K562 (cell line): ENCODE data around the gene TSR3. TPM values are rescaled to one million over a fixed set of nuclear protein-coding genes. Genes with fewer than 3 reads are reported as not detected.

ENCODE experiments used
- ATAC-seq: fragments of 200-7000 bp; cut with Tn5 transposase; 3 replicates; pipeline ENCODE4 v1.9.1; 2020; ENCODE audit warnings: moderate library complexity
- BruUV-seq: library from RNA; stranded (reverse); fragments of 400-500 nt; replicated peaks from 2 replicates; lab custom pipeline; 2021; lab: Mats Ljungman, UMichigan
- CTCF ChIA-PET: fragments of 300-600 bp; formaldehyde crosslinking; extraction: SDS; loops from one replicate; lab custom pipeline; 2021; ENCODE audit warnings: low intra/inter-chr PET ratio; lab: Yijun Ruan, JAX
- POLR2A ChIA-PET: fragments of 300-600, 350-650 bp; sonication (Branson Sonifier 250); formaldehyde crosslinking; extraction: SDS; loops from one replicate; lab custom pipeline; 2021; ENCODE audit warnings: antibody characterized with exemption, inconsistent platforms; lab: Yijun Ruan, JAX
- DNase-seq, 4 experiments: peaks; one replicate each; pipeline versions ENCODE4 v3.0.0 to v3.0.0-alpha.2; 2011 to 2018; ENCODE audit warnings: low spot score in 3 of 4, mixed read lengths in 3 of 4; ENCODE audit errors: extremely low read depth in 1 of 4
- FAIRE-seq: peaks from 2 replicates; lab custom pipeline; 2011; peaks lifted over from hg19 to GRCh38; lab: Jason Lieb, UNC
- H2AFZ ChIP-seq: 2 replicates; pipeline ENCODE4 v1.6.0; 2011; ENCODE audit warnings: low read depth, low read length, control low read depth, inconsistent platforms
- H3K27ac ChIP-seq: fragments of 200-600 bp; 3 replicates; pipeline ENCODE4 v1.8.0; 2011; ENCODE audit warnings: low read depth, mild to moderate bottlenecking, control low read depth, inconsistent platforms, low read length, moderate library complexity, mixed read lengths; ENCODE audit errors: extremely low read depth
- H3K27me3 ChIP-seq, 2 experiments: fragments of 300-600 bp in 1 of 2; 2 replicates in 1 of 2; 3 replicates in 1 of 2; pipeline versions ENCODE4 v1.6.0 to v1.8.0; 2011; ENCODE audit warnings: inconsistent platforms in 2 of 2, low read length in 2 of 2, mild to moderate bottlenecking in 1 of 2, mixed read lengths in 1 of 2, moderate library complexity in 1 of 2; ENCODE audit not compliant: control insufficient read depth in 2 of 2, insufficient read depth in 2 of 2
- H3K36me3 ChIP-seq: fragments of 300-600 bp; 3 replicates; pipeline ENCODE4 v1.8.0; 2011; ENCODE audit warnings: mild to moderate bottlenecking, low read length, inconsistent platforms; ENCODE audit not compliant: control insufficient read depth, insufficient read depth
- H3K4me1 ChIP-seq, 2 experiments: fragments of 200-600 bp in 1 of 2; replicated peaks in 1 of 2; 2 replicates in 1 of 2; 3 replicates in 1 of 2; pipeline versions ENCODE4 v1.5.1 to v1.8.0; 2011; ENCODE audit warnings: inconsistent platforms in 2 of 2, low read length in 2 of 2, mild to moderate bottlenecking in 1 of 2, mixed read lengths in 1 of 2, moderate library complexity in 1 of 2; ENCODE audit not compliant: control insufficient read depth in 2 of 2, insufficient read depth in 2 of 2
- H3K4me2 ChIP-seq: 2 replicates; pipeline ENCODE4 v1.6.1; 2011; ENCODE audit warnings: low read length, control low read depth, inconsistent platforms, mixed read lengths; ENCODE audit not compliant: insufficient read depth
- H3K4me3 ChIP-seq: fragments of 200-600 bp; sonication (generic), shearing (Covaris generic); 2 replicates; pipeline ENCODE4 v1.5.1; 2016; ENCODE audit warnings: control low read depth, inconsistent platforms
- H3K79me2 ChIP-seq: fragments of 200-600 bp; 3 replicates; pipeline ENCODE4 v1.8.0; 2011; ENCODE audit warnings: low read length, inconsistent platforms; ENCODE audit not compliant: control insufficient read depth, insufficient read depth
- H3K9ac ChIP-seq, 2 experiments: 2 replicates each; pipeline versions ENCODE4 v1.6.0 to v1.6.1; 2011; ENCODE audit warnings: low read depth in 2 of 2, low read length in 2 of 2, control low read depth in 1 of 2, inconsistent platforms in 1 of 2, mild to moderate bottlenecking in 1 of 2, mixed read lengths in 1 of 2; ENCODE audit not compliant: insufficient read depth in 1 of 2
- H3K9me1 ChIP-seq: one replicate; pipeline ENCODE4 v1.6.0; 2011; ENCODE audit warnings: inconsistent platforms, mild to moderate bottlenecking, low read length, moderate library complexity; ENCODE audit not compliant: control insufficient read depth, insufficient read depth
- H3K9me3 ChIP-seq: replicated peaks from 2 replicates; pipeline ENCODE4 v1.5.1; 2011; ENCODE audit warnings: low read depth, low read length, inconsistent platforms; ENCODE audit not compliant: control insufficient read depth, insufficient read depth
- H4K20me1 ChIP-seq: replicated peaks from 2 replicates; pipeline ENCODE4 v1.6.1; 2011; ENCODE audit warnings: low read length, inconsistent platforms, mixed read lengths; ENCODE audit not compliant: control insufficient read depth, insufficient read depth
- HNRNPH1 ChIP-seq: fragments of 200-400 bp; formaldehyde crosslinking; optimal IDR thresholded peaks from 2 replicates; pipeline ENCODE3; 2017; ENCODE audit warnings: low read depth, mild to moderate bottlenecking, low read length, moderate library complexity
- KLF1 ChIP-seq: fragments of 450-650 bp; IDR thresholded peaks from 2 replicates; pipeline ENCODE4 v1.6.1; 2016; ENCODE audit warnings: missing genetic modification characterization, missing compliant biosample characterization
- PHTF2 ChIP-seq: fragments of 250-450 bp; sonication (Bioruptor Pico); IDR thresholded peaks from 2 replicates; pipeline ENCODE4 v1.5.0; 2021; ENCODE audit warnings: mild to moderate bottlenecking
- TSC22D4 ChIP-seq: fragments of 450-650 bp; IDR thresholded peaks from 2 replicates; pipeline ENCODE4 v1.6.1; 2016; ENCODE audit warnings: missing genetic modification characterization, missing biosample characterization, control low read depth
- WGBS: fragments of 100-300 bp; shearing (Covaris generic); methylation state at CpG from one replicate; pipeline ENCODE4 v1.1.6; 2016; ENCODE audit warnings: low coverage, mixed read lengths; ENCODE audit not compliant: insufficient coverage; ENCODE audit errors: missing lambda C conversion rate; 5-methylcytosine and 5-hydroxymethylcytosine counted together
- in situ Hi-C: fragments of 300-500 bp; cut with MboI; formaldehyde crosslinking; loops from 4 replicates; pipeline ENCODE4 v1.15.0; 2018; ENCODE audit warnings: inconsistent platforms, mixed read lengths
- intact Hi-C: fragments of 100-400 bp; cut with micrococcal nuclease; formaldehyde crosslinking; loops from 2 replicates; pipeline ENCODE4 v1.14.2; 2022
- polyA plus RNA-seq, 8 experiments: library from polyadenylated mRNA; depleted of rRNA in 4 of 8; stranded (reverse) in 5 of 8; unstranded in 3 of 8; fragments of >200 nt; fragmentation: Nextera tagmentation in 2 of 8; fragmentation: Illumina TruSeq in 1 of 8; extraction: Ambion mirVana in 2 of 8; extraction: Trizol in 1 of 8; gene quantifications; 2 replicates each; pipeline versions ENCODE4 v1.2.1 to v1.2.3, GENCODE V29; 2011 to 2014; ENCODE audit warnings: inconsistent platforms in 1 of 8, missing spikeins in 1 of 8
- total RNA-seq, 7 experiments: library from RNA; depleted of rRNA in 6 of 7; stranded (reverse); fragments of >200 nt in 6 of 7; fragmentation: Illumina TruSeq in 2 of 7; extraction: Trizol in 2 of 7; gene quantifications; 2 replicates each; pipeline versions ENCODE4 v1.2.1 to v1.2.3, GENCODE V29; 2011 to 2021; ENCODE audit warnings: low replicate concordance in 1 of 7

Gene TSR3
- total and polyA plus RNA-seq, 9 of the 15 experiments (the other 6 are each of a cell fraction or from before 2014, with no cell fraction given) = 1.5 to 74.8 (median 16.5) TPM

- H3K9me1 ChIP-seq = no peaks in the 10 kb centered on the region
- intact Hi-C loops = loop anchor here (10.0 kb wide), 1 partner anchor 55 kb away; no protein-coding TSS in a partner anchor
- peaks cover 22% of the 10 kb centered on the region; the same call in 1 of the 3 replicates for H3K36me3 ChIP-seq
- H3K27ac ChIP-seq = no peak overlapping the region
- peaks cover 8% of the 10 kb centered on the region for H4K20me1 ChIP-seq
- H3K4me2 ChIP-seq = no peak overlapping the region
- H3K4me1 ChIP-seq = peaks cover 2 to 85% of the 10 kb centered on the region in 2 experiments; a peak in 3 of 5 replicates
- peak overlapping the region in 1 of 2 experiments; percentile 26; a peak in 1 of 4 replicates for H3K9ac ChIP-seq
- DNase-seq (no peak), FAIRE-seq (no peak), ATAC-seq (no peak)
- no peaks in the 10 kb centered on the region for H3K9me3 ChIP-seq
- no peaks in the 10 kb centered on the region for H3K27me3 ChIP-seq
- in situ Hi-C loops = no loop called here
- H3K79me2 ChIP-seq = peaks cover 37% of the 10 kb centered on the region
- H2AFZ ChIP-seq = no peak overlapping the region
- no peak for TF ChIP-seq KLF1 (tag)
- no peak for TF ChIP-seq HNRNPH1
- TF ChIP-seq PHTF2 (CRISPR knock-in tag) = no peak
- no peak overlapping the region for H3K4me3 ChIP-seq
- 86% methylated on average over 7 of the region's 16 CpGs for WGBS
- POLR2A ChIA-PET = no interaction called here
- CTCF ChIA-PET = no interaction called here
- no TSS peak for BruUV-seq
Observed at GRCh38 chr16:1349351-1349750, 2.3 kb downstream of the TSR3 start.

GRCh38 chr16:1348926-1349325, 2.8 kb downstream of the TSR3 start:
- ChIA-PET CTCF (no interaction called here), POLR2A (no interaction called here)
- peaks cover 22% of the 10 kb centered on the region; the same call in 1 of the 3 replicates for H3K36me3 ChIP-seq
- no peaks in the 10 kb centered on the region for H3K9me1 ChIP-seq
- no peak for ATAC-seq
- no peak for FAIRE-seq
- peak overlapping the region in 1 of 2 experiments; percentile 26; a peak in 1 of 4 replicates for H3K9ac ChIP-seq
- no peak overlapping the region for H2AFZ ChIP-seq
- 80% methylated on average over 9 of the region's 14 CpGs for WGBS
- in situ Hi-C loops = no loop called here
- no peak for TF ChIP-seq TSC22D4 (tag)
- TF ChIP-seq, all 486 proteins: peak for 0
- Histone ChIP-seq H3K4me2 (no peak overlapping the region), H3K4me3 (no peak overlapping the region), H3K27ac (no peak overlapping the region), H3K27me3 (no peaks in the 10 kb centered on the region), H3K4me1 (peaks cover 2 to 85% of the 10 kb centered on the region in 2 experiments; a peak in 3 of 5 replicates), H3K79me2 (peaks cover 32% of the 10 kb centered on the region), H3K9me3 (no peaks in the 10 kb centered on the region), H4K20me1 (peaks cover 9% of the 10 kb centered on the region)
- no peak for DNase-seq
- intact Hi-C loops = loop anchor here (10.0 kb wide), 1 partner anchor 54 kb away; no protein-coding TSS in a partner anchor
- no TSS peak for BruUV-seq
